Thymus (tissue), 11 donors: Measurements from ENCODE around the gene HHAT. TPM values are rescaled to one million over a fixed set of nuclear protein-coding genes. Genes with fewer than 3 reads are reported as not detected.

ENCODE experiments used
- DNase-seq, 9 donors: peaks; one replicate each; pipeline ENCODE4 v3.0.0-alpha.2; 2013; ENCODE audit warnings: low spot score in 9 of 9, low read depth in 6 of 9, missing footprints in 1 of 9
- H3K27ac ChIP-seq, 2 donors: one replicate each; pipeline ENCODE4 v1.5.1; 2013; ENCODE audit warnings: control low read depth in 1 of 2, low read depth in 1 of 2, low read length in 1 of 2, mild to moderate bottlenecking in 1 of 2, moderate library complexity in 1 of 2
- H3K27me3 ChIP-seq, 2 donors: one replicate each; pipeline ENCODE4 v1.5.1; 2013; ENCODE audit warnings: low read length in 1 of 2; ENCODE audit not compliant: control insufficient read depth in 2 of 2, insufficient read depth in 1 of 2
- H3K36me3 ChIP-seq, 2 donors: one replicate each; pipeline ENCODE4 v1.5.1; 2013; ENCODE audit warnings: low read length in 1 of 2, mild to moderate bottlenecking in 1 of 2, moderate library complexity in 1 of 2; ENCODE audit not compliant: control insufficient read depth in 2 of 2, insufficient read depth in 2 of 2
- H3K4me1 ChIP-seq, 2 donors: one replicate each; pipeline ENCODE4 v1.5.1; 2013; ENCODE audit warnings: low read length in 2 of 2; ENCODE audit not compliant: control insufficient read depth in 2 of 2, insufficient read depth in 2 of 2
- H3K4me3 ChIP-seq, 2 donors: one replicate each; pipeline ENCODE4 v1.5.1; 2013; ENCODE audit warnings: low read length in 2 of 2, control low read depth in 1 of 2, mild to moderate bottlenecking in 1 of 2
- H3K9me3 ChIP-seq, 2 donors: one replicate each; pipeline ENCODE4 v1.5.1; 2013; ENCODE audit warnings: low read length in 1 of 2, mild to moderate bottlenecking in 1 of 2; ENCODE audit not compliant: control insufficient read depth in 2 of 2, insufficient read depth in 1 of 2
- WGBS: extraction: QIAGEN DNeasy Blood & Tissue Kit; methylation state at CpG from one replicate; pipeline ENCODE4 v1.1.7; 2013; 5-methylcytosine and 5-hydroxymethylcytosine counted together
- polyA plus RNA-seq: library from polyadenylated mRNA; stranded (reverse); fragments of 200-250 nt; gene quantifications from one replicate; pipeline ENCODE4 v1.2.3, GENCODE V29; 2013
- total RNA-seq: library from RNA; stranded (reverse); fragments of 120-200 nt; gene quantifications from one replicate; pipeline ENCODE4 v1.2.4, GENCODE V29; 2013
- donor health status: healthy.

HHAT gene
- total and polyA plus RNA-seq, 2 donors: 3.7 to 5.7 TPM

DNA sequence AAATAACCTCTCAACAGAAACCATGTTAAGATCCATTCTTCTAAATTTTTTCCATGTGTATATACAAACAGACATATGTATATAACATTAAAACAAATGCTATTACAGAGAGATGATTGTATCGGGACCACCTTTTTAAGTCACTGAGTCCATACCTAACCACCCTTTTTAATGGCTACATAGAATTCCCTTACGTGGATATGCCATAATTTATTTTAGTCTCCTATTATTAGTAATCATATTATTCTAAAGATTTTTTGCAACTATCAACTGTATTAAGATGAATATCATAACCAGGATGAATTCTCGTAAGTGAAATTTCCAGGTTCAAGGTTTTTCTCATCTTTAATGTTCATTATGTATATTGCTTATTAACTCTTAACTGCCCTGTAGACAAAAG, 259.7 kb downstream of the HHAT start:
- Histone ChIP-seq H3K9me3 (no peaks in the 10 kb centered on the region), H3K4me3 (no peak overlapping the region), H3K27me3 (no peaks in the 10 kb centered on the region), H3K27ac (no peak overlapping the region), H3K36me3 (no peaks in the 10 kb centered on the region), H3K4me1 (peaks cover 0 to 3% of the 10 kb centered on the region in 2 donors)
- no peak for DNase-seq
- 97% methylated on average over 3 of the region's 3 CpGs for WGBS

GRCh38 chr1:210588946-210589345, 260.2 kb downstream of the HHAT start:
- 92% methylated on average over 3 of the region's 3 CpGs for WGBS
- no peak overlapping the region for H3K4me3 ChIP-seq
- no peaks in the 10 kb centered on the region for H3K9me3 ChIP-seq
- no peak overlapping the region for H3K27ac ChIP-seq
- no peak for DNase-seq
- peaks cover 0 to 3% of the 10 kb centered on the region in 2 donors for H3K4me1 ChIP-seq
- H3K36me3 ChIP-seq: no peaks in the 10 kb centered on the region
- no peaks in the 10 kb centered on the region for H3K27me3 ChIP-seq

DNA sequence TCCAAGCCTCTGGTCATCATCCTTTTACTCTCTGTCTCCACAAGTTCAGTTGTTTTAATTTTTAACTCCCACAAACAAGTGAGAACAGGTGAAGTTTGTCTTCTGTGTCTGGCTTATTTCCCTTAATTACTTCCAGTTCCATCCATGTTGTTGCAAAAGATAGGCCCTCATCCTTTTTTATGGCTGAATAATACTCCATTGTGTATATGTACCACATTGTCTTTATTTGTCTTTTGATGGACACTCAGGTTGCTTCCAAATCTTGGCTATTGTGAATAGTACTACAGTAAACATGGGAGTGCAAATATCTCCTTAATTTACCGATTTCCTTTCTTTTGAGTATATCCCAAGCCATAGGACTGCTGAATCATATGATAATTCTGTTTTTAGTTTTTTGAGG, 262.5 kb downstream of the HHAT start:
- H3K27ac ChIP-seq: no peak overlapping the region
- no peak for DNase-seq
- H3K36me3 ChIP-seq: no peaks in the 10 kb centered on the region
- H3K9me3 ChIP-seq: no peaks in the 10 kb centered on the region
- H3K27me3 ChIP-seq: no peaks in the 10 kb centered on the region
- no peak overlapping the region for H3K4me3 ChIP-seq
- 99% methylated on average over 1 of the region's 1 CpG for WGBS
- H3K4me1 ChIP-seq: no peaks in the 10 kb centered on the region

- H3K4me3 ChIP-seq: no peak overlapping the region
- WGBS: 76% methylated on average over 3 of the region's 3 CpGs
- H3K4me1 ChIP-seq: no peaks in the 10 kb centered on the region
- DNase-seq: no peak
- H3K9me3 ChIP-seq: no peaks in the 10 kb centered on the region
- no peak overlapping the region for H3K27ac ChIP-seq
- no peaks in the 10 kb centered on the region for H3K36me3 ChIP-seq
- H3K27me3 ChIP-seq: no peaks in the 10 kb centered on the region
Measured at GRCh38 chr1:210594605-210595004, 265.9 kb downstream of the HHAT start.

- no peaks in the 10 kb centered on the region for H3K27me3 ChIP-seq
- H3K4me3 ChIP-seq: no peak overlapping the region
- H3K36me3 ChIP-seq: no peaks in the 10 kb centered on the region
- H3K4me1 ChIP-seq: no peaks in the 10 kb centered on the region
- no peaks in the 10 kb centered on the region for H3K9me3 ChIP-seq
- DNase-seq: no peak
- no peak overlapping the region for H3K27ac ChIP-seq
- WGBS: 97% methylated on average over 2 of the region's 2 CpGs
Measured at GRCh38 chr1:210596641-210597040, 267.9 kb downstream of the HHAT start.

- no peaks in the 10 kb centered on the region for H3K9me3 ChIP-seq
- H3K27me3 ChIP-seq: no peaks in the 10 kb centered on the region
- no peaks in the 10 kb centered on the region for H3K4me1 ChIP-seq
- H3K4me3 ChIP-seq: no peak overlapping the region
- DNase-seq: no peak
- no peaks in the 10 kb centered on the region for H3K36me3 ChIP-seq
- H3K27ac ChIP-seq: no peak overlapping the region
- WGBS: 24% methylated on average over 1 of the region's 1 CpG
Measured at GRCh38 chr1:210597555-210598134, 268.9 kb downstream of the HHAT start.

- 96% methylated on average over 3 of the region's 3 CpGs for WGBS
- no peaks in the 10 kb centered on the region for H3K27me3 ChIP-seq
- no peaks in the 10 kb centered on the region for H3K36me3 ChIP-seq
- no peak for DNase-seq
- H3K4me1 ChIP-seq: no peaks in the 10 kb centered on the region
- H3K9me3 ChIP-seq: no peaks in the 10 kb centered on the region
- no peak overlapping the region for H3K27ac ChIP-seq
- no peak overlapping the region for H3K4me3 ChIP-seq
Measured at GRCh38 chr1:210598135-210598652, 269.5 kb downstream of the HHAT start.

DNA sequence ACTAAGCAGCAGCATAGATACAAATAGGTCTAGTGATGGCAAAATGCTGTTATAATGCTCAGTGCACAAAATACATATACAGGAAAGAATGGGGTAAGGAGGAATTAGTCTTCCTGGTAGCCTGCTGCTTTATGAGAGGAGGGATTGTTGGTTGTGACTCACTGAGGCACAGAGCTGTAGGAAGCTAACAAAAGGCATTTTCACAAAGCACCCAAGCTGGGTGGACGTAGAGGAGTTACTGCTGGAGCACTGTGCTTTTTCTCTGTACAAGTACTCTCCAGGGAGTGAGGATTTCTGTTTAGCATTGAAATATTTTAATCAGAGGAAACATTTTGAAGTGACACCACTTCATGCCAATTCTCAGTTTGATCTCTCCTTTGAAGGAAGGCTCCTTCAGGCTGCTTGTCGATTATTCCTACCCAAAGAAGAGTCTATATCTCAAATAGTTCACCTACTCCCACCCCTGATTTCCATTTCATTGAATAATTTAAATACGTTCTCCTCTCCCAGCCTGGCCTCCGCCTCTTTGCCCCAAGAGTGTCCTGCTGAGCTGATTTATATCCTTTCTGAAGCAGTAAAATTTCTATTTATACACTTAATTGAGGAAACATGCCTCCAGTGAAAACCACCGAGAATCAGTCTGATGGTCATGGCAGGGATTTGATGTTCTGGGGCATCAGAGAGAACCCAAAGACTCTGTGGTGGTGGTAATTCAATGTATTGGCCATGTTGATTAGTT, 271.9 kb downstream of the HHAT start:
- no peaks in the 10 kb centered on the region for H3K27me3 ChIP-seq
- no peak for DNase-seq
- H3K27ac ChIP-seq: no peak overlapping the region
- no peaks in the 10 kb centered on the region for H3K36me3 ChIP-seq
- H3K9me3 ChIP-seq: no peaks in the 10 kb centered on the region
- H3K4me3 ChIP-seq: no peak overlapping the region
- H3K4me1 ChIP-seq: no peaks in the 10 kb centered on the region
- 94% methylated on average over 5 of the region's 5 CpGs for WGBS

GRCh38 chr1:210603123-210603522, 274.4 kb downstream of the HHAT start:
- Histone ChIP-seq H3K4me3 (no peak overlapping the region), H3K4me1 (no peaks in the 10 kb centered on the region), H3K27ac (no peak overlapping the region), H3K36me3 (no peaks in the 10 kb centered on the region), H3K27me3 (no peaks in the 10 kb centered on the region), H3K9me3 (no peaks in the 10 kb centered on the region)
- WGBS: 96% methylated on average over 4 of the region's 4 CpGs
- DNase-seq: no peak
